Kidney (tissue), 14 donors: ENCODE results near the gene CPED1. TPM values are rescaled to one million over a fixed set of nuclear protein-coding genes. Genes with fewer than 3 reads are reported as not detected.

ENCODE experiments used
- DNase-seq, 5 donors: peaks; one replicate each; pipeline ENCODE4 v3.0.0-alpha.2; 2013 to 2020
- FAIRE-seq: peaks from 2 replicates; lab custom pipeline; 2012; peaks lifted over from hg19 to GRCh38; lab: Jason Lieb, UNC
- H3K27ac ChIP-seq, 2 donors: one replicate each; pipeline ENCODE4 v1.7.0; 2013; ENCODE audit warnings: low read depth in 2 of 2, low read length in 2 of 2, inconsistent platforms in 1 of 2
- H3K27me3 ChIP-seq: one replicate; pipeline ENCODE4 v1.7.1; 2013; ENCODE audit warnings: low read length, inconsistent platforms; ENCODE audit not compliant: control insufficient read depth, insufficient read depth
- H3K36me3 ChIP-seq, 3 donors: one replicate each; pipeline versions ENCODE4 v1.7.0 to v1.7.1; 2013; ENCODE audit warnings: low read length in 3 of 3, control low read depth in 1 of 3, inconsistent platforms in 1 of 3; ENCODE audit not compliant: insufficient read depth in 3 of 3, control insufficient read depth in 2 of 3
- H3K4me1 ChIP-seq, 3 donors: one replicate each; pipeline versions ENCODE4 v1.7.0 to v1.7.1; 2013; ENCODE audit warnings: low read length in 3 of 3, inconsistent platforms in 1 of 3, low read depth in 1 of 3; ENCODE audit not compliant: control insufficient read depth in 2 of 3, insufficient read depth in 2 of 3
- H3K4me3 ChIP-seq, 3 donors: one replicate each; pipeline versions ENCODE4 v1.7.0 to v1.8.1; 2013; ENCODE audit warnings: low read length in 3 of 3, control low read depth in 1 of 3, inconsistent platforms in 1 of 3
- H3K9ac ChIP-seq, 3 donors: one replicate each; pipeline versions ENCODE4 v1.7.0 to v1.7.1; 2013; ENCODE audit warnings: low read length in 3 of 3, control low read depth in 1 of 3, inconsistent platforms in 1 of 3
- H3K9me3 ChIP-seq, 3 donors: one replicate each; pipeline versions ENCODE4 v1.7.0 to v1.7.1; 2013; ENCODE audit warnings: low read length in 3 of 3, control low read depth in 1 of 3, inconsistent platforms in 1 of 3; ENCODE audit not compliant: control insufficient read depth in 2 of 3, insufficient read depth in 1 of 3
- intact Hi-C: fragments of 100-400 bp; cut with DNase I; formaldehyde crosslinking; loops from one replicate; pipeline ENCODE4 v1.11.1; 2022
- polyA plus RNA-seq: library from polyadenylated mRNA; stranded (reverse); fragments of 350-450 nt; fragmentation: Illumina TruSeq; extraction: RNeasy Lipid Tissue Mini Kit (QIAGEN cat#74804); gene quantifications from one replicate; pipeline ENCODE4 v1.2.3, GENCODE V29; 2014; ENCODE audit warnings: low read depth, low replicate concordance; ENCODE audit not compliant: insufficient read depth
- total RNA-seq: library from RNA; stranded (reverse); fragmentation: NEBNext Ultra II Directional; extraction: Animal tissue kit (Norgen Biotek cat#: 25700); gene quantifications from one replicate; pipeline ENCODE4 v1.2.1, GENCODE V29; 2021
- TF ChIP-seq, protein P1 (sequence below): IDR thresholded peaks from 3 replicates; pipeline ENCODE4 v1.5.1; 2012; ENCODE audit warnings: mild to moderate bottlenecking, moderate library complexity, borderline replicate concordance; ENCODE audit not compliant: insufficient read depth; ENCODE audit errors: extremely low read depth
- donor health status: control.
- donor health status: control.
- donor health status: control.
- donor health status: control.
- donor health status: control.
- donor health status: DM: yes; HTN: yes; CAD: no.
- donor health status: Normal renal cell carcinoma (clear cell type).

The CPED1 gene
- total and polyA plus RNA-seq, 2 donors from 2014 or later, result 2.9 to 16.9 TPM

DNA sequence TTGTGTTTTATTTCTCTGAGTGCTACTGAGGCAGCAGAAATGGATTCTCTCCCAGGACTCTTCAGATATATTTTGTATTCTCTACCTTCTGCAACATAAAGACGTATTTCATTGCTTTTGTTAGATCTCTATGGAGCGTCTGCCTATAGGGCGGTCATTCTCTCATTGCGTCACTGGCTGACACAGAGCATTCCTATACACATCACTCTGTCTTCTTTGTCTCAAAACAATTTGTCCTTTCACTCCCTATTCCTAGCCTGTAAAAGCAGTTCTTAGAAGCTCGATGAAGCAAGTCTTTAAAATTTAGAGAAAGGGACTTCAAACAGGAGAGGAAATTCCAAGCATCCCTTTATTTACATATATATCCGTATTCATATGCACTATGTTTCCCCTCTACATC is 120.6 kb downstream of the CPED1 start:
- FAIRE-seq (no peak), DNase-seq (no peak)
- H3K27me3 ChIP-seq, result no peaks in the 10 kb centered on the region
- H3K4me3 ChIP-seq, result no peak overlapping the region
- H3K9ac ChIP-seq, result no peak overlapping the region
- intact Hi-C loops, result loop anchor here (10.0 kb wide), 1 partner anchor 124 kb away; the partner anchor contains the start of gene CPED1
- H3K36me3 ChIP-seq, result no peaks in the 10 kb centered on the region
- no peaks in the 10 kb centered on the region for H3K4me1 ChIP-seq
- no peaks in the 10 kb centered on the region for H3K9me3 ChIP-seq
- no peak overlapping the region for H3K27ac ChIP-seq
- TF ChIP-seq, protein P1, sequence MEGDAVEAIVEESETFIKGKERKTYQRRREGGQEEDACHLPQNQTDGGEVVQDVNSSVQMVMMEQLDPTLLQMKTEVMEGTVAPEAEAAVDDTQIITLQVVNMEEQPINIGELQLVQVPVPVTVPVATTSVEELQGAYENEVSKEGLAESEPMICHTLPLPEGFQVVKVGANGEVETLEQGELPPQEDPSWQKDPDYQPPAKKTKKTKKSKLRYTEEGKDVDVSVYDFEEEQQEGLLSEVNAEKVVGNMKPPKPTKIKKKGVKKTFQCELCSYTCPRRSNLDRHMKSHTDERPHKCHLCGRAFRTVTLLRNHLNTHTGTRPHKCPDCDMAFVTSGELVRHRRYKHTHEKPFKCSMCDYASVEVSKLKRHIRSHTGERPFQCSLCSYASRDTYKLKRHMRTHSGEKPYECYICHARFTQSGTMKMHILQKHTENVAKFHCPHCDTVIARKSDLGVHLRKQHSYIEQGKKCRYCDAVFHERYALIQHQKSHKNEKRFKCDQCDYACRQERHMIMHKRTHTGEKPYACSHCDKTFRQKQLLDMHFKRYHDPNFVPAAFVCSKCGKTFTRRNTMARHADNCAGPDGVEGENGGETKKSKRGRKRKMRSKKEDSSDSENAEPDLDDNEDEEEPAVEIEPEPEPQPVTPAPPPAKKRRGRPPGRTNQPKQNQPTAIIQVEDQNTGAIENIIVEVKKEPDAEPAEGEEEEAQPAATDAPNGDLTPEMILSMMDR, result no peak

DNA sequence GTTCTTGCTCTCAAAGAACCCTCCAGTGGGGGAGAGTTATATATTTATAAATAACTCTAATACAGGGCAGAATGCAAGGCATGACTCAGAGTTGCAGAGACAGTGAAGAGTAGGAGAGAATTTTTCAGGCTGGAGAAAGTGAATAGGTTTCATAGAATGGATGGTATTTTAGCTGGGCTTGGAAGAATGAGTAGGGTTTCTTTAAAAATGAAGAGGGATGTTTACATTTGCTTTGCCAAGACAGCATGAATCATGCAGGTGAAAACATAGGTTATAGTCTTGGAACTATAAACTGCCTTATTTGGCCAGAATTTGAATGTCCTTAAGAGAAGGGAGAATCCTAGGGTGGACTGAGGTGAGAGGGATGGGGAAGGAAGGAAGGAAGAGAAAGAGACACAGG is 124.8 kb downstream of the CPED1 start:
- TF ChIP-seq, protein P1, result no peak
- Histone ChIP-seq H3K27ac (no peak overlapping the region), H3K9ac (no peak overlapping the region), H3K9me3 (no peaks in the 10 kb centered on the region), H3K36me3 (no peaks in the 10 kb centered on the region), H3K4me1 (no peaks in the 10 kb centered on the region), H3K4me3 (no peak overlapping the region), H3K27me3 (no peaks in the 10 kb centered on the region)
- intact Hi-C loops, result no loop called here
- FAIRE-seq, result no peak
- no peak for DNase-seq

DNA sequence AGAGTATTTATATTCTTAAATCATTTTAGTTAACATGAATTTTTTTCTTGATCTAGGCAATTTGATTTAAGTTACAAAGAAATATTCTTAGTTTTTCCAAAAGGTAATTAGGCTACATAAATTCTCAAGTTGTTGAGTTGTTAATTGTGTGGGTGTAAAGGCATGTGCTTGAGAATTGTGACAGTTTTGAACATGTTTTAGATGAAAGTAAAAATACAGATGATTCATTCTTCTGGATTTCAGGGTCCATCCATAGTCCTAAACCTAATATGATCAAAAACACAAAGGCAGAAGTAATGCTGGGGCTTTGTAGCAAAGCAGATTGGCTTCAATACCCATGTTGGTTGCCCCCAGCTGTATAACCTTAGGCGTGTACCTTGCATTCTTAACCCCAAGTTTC is 127.9 kb downstream of the CPED1 start:
- FAIRE-seq, result no peak
- intact Hi-C loops, result no loop called here

More for the DNA sequence above, 127.9 kb downstream of the CPED1 start:
- H3K27ac ChIP-seq, result no peak overlapping the region
- no peak for DNase-seq
- H3K9me3 ChIP-seq, result no peaks in the 10 kb centered on the region
- TF ChIP-seq, protein P1, result no peak
- no peaks in the 10 kb centered on the region for H3K36me3 ChIP-seq
- no peaks in the 10 kb centered on the region for H3K27me3 ChIP-seq
- H3K4me1 ChIP-seq, result no peaks in the 10 kb centered on the region
- no peak overlapping the region for H3K9ac ChIP-seq
- no peak overlapping the region for H3K4me3 ChIP-seq
